ENCODE data around the gene SGMS1. TPM values are rescaled to one million over a fixed set of nuclear protein-coding genes. Genes with fewer than 3 reads are reported as not detected.

SGMS1 gene
- total RNA-seq, 1 donor from 2014 or later, result 27.5 TPM

DNA sequence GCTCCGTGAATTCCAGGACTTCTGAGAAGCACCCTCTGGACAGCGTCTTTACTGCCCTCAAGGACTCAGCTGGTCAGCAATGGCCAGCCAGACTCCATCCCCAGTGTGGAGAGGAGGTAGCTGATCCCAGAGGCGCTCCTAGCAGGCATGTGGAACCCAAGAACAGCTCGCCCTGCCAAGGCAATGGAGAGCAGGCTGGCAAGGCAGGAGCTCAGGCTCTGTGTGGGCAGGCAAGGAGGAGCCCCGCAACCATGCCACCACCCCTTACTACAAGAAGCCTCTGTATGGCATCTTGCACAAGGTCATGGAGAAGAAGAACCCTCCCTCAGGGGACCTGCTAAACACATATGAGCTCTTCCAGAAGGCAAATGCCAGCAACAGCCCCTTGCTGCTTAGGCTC, 34.4 kb upstream of the SGMS1 start:
- intact Hi-C loops (cut with micrococcal nuclease), result no loop called here
- ATAC-seq (ENCODE audit: low read depth) (no peak), DNase-seq (no peak)
- Mint-ChIP-seq H3K27me3 (no peaks in the 10 kb centered on the region), H3K4me1 (peaks cover 13% of the 10 kb centered on the region), H3K36me3 (ENCODE audit: low read depth) (no peaks in the 10 kb centered on the region), H3K9me3 (no peaks in the 10 kb centered on the region), H3K27ac (no peak overlapping the region), H3K4me3 (no peak overlapping the region)
- POLR2A ChIA-PET, result no interaction called here
- TF ChIP-seq, protein P1, sequence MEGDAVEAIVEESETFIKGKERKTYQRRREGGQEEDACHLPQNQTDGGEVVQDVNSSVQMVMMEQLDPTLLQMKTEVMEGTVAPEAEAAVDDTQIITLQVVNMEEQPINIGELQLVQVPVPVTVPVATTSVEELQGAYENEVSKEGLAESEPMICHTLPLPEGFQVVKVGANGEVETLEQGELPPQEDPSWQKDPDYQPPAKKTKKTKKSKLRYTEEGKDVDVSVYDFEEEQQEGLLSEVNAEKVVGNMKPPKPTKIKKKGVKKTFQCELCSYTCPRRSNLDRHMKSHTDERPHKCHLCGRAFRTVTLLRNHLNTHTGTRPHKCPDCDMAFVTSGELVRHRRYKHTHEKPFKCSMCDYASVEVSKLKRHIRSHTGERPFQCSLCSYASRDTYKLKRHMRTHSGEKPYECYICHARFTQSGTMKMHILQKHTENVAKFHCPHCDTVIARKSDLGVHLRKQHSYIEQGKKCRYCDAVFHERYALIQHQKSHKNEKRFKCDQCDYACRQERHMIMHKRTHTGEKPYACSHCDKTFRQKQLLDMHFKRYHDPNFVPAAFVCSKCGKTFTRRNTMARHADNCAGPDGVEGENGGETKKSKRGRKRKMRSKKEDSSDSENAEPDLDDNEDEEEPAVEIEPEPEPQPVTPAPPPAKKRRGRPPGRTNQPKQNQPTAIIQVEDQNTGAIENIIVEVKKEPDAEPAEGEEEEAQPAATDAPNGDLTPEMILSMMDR (IDR thresholded peaks at IDR 0.05), result no peak
- CTCF ChIA-PET, result no interaction called here

DNA sequence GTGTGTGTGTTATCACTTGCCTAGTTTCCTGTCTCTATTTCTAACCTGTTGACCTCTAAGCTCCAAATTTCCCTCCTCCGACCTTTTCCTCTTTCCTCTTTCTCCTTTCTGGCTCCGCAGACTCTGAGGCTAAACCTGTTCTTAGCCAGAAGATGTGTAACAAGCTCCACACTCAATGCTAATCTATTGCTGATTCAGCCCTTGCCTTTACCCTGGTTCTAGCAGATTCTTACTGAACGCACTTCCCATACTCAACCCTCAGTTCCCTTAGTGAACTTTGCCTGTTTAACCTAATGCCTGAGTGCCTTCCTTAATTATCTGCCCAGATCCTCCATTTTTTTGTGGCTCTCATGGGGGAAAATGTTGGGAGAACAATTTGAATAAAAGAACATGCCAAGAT, 30.0 kb upstream of the SGMS1 start:
- Mint-ChIP-seq H3K4me1 (peaks cover 24% of the 10 kb centered on the region), H3K4me3 (no peak overlapping the region), H3K9me3 (no peaks in the 10 kb centered on the region), H3K27ac (no peak overlapping the region), H3K36me3 (ENCODE audit: low read depth) (no peaks in the 10 kb centered on the region), H3K27me3 (no peaks in the 10 kb centered on the region)
- ChIA-PET CTCF (interaction anchor here (0.8 to 1.4 kb wide), 4 partner anchors 10 to 378 kb away, joined by 3 to 5 read pairs (median 4); no protein-coding TSS in a partner anchor), POLR2A (interaction anchor here (0.9 kb wide), 1 partner anchor 29 kb away, joined by 5 read pairs; no protein-coding TSS in a partner anchor)
- DNase-seq, result no peak
- TF ChIP-seq, protein P1 (IDR thresholded peaks at IDR 0.05), result no peak
- intact Hi-C loops (cut with micrococcal nuclease), result loop anchor here (1.0 to 2.0 kb wide), 2 partner anchors 17 to 92 kb away; no protein-coding TSS in a partner anchor
- no peak for ATAC-seq (ENCODE audit: low read depth)

- no peak overlapping the region for H3K27ac Mint-ChIP-seq
- no peaks in the 10 kb centered on the region for H3K36me3 Mint-ChIP-seq (ENCODE audit: low read depth)
- ATAC-seq (ENCODE audit: low read depth), result peak; percentile 27
- TF ChIP-seq, protein P1 (IDR thresholded peaks at IDR 0.05), result no peak
- ChIA-PET CTCF (interaction anchor here (0.8 to 1.4 kb wide), 3 partner anchors 9 to 378 kb away, joined by 3 to 5 read pairs (median 4); no protein-coding TSS in a partner anchor), POLR2A (interaction anchor here (0.9 kb wide), 1 partner anchor 28 kb away, joined by 5 read pairs; no protein-coding TSS in a partner anchor)
- H3K4me1 Mint-ChIP-seq, result peaks cover 31% of the 10 kb centered on the region
- no peaks in the 10 kb centered on the region for H3K27me3 Mint-ChIP-seq
- intact Hi-C loops (cut with micrococcal nuclease), result loop anchor here (1.0 to 2.0 kb wide), 2 partner anchors 16 to 92 kb away; no protein-coding TSS in a partner anchor
- H3K4me3 Mint-ChIP-seq, result no peak overlapping the region
- H3K9me3 Mint-ChIP-seq, result no peaks in the 10 kb centered on the region
- no peak for DNase-seq
These were observed 29.4 kb upstream of the SGMS1 start for GRCh38 chr10:50653142-50653541.

DNA sequence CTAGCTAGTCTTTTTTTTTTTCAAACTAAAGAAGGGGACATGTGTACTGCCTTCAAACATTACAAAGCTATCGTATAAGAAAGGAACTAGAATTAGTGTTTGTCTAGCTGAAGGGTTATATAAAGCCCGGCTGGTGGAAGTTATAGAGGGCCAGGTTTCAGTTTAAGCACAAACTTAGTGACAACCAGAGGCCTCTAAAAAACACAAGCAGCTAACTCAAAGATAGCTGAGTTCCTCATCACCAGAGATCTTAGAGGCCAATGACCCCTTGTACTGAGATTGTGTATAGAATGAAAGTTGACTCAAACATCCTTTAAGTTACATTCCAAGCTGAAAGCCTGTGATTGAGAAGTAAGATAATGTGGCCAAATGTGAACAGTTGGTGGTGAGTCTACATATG, 28.1 kb upstream of the SGMS1 start:
- POLR2A ChIA-PET, result interaction anchor here (0.7 to 1.4 kb wide), 2 partner anchors 27 to 30 kb away, joined by 3 to 7 read pairs; no protein-coding TSS in a partner anchor
- no peak for DNase-seq
- no peaks in the 10 kb centered on the region for H3K27me3 Mint-ChIP-seq
- no peak for ATAC-seq (ENCODE audit: low read depth)
- no peaks in the 10 kb centered on the region for H3K36me3 Mint-ChIP-seq (ENCODE audit: low read depth)
- TF ChIP-seq, protein P1 (IDR thresholded peaks at IDR 0.05), result no peak
- H3K4me3 Mint-ChIP-seq, result no peak overlapping the region
- CTCF ChIA-PET, result interaction anchor here (1.4 to 1.7 kb wide), 2 partner anchors 13 to 30 kb away, joined by 3 to 5 read pairs; no protein-coding TSS in a partner anchor
- peaks cover 39% of the 10 kb centered on the region for H3K4me1 Mint-ChIP-seq
- no peak overlapping the region for H3K27ac Mint-ChIP-seq
- no peaks in the 10 kb centered on the region for H3K9me3 Mint-ChIP-seq
- intact Hi-C loops (cut with micrococcal nuclease), result loop anchor here (2.0 kb wide), 1 partner anchor 15 kb away; no protein-coding TSS in a partner anchor

DNA sequence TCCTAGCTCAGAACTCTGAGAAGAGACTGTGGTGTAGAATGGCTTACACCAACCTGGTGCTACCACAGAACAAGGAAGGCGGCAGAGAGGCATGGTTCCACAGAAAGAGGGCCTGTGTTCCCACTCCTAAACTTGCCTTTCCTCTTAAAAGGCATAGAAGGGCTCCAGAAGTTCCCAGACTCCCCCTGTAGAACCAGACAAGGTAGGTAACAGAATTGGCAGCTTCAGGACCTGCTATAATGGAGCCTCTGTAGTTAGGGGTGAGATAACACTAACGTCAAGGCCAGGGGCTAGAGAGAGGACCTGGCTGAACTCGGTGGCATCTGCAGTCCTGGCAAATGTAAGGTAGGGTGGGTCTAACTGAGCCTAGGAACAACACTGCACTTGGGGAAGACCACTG, 26.7 kb upstream of the SGMS1 start:
- TF ChIP-seq, protein P1 (IDR thresholded peaks at IDR 0.05), result no peak
- ChIA-PET POLR2A (interaction anchor here (1.4 kb wide), 1 partner anchor 26 kb away, joined by 7 read pairs; no protein-coding TSS in a partner anchor), CTCF (no interaction called here)
- ATAC-seq (ENCODE audit: low read depth) (no peak), DNase-seq (no peak)
- no peak overlapping the region for H3K27ac Mint-ChIP-seq
- H3K27me3 Mint-ChIP-seq, result no peaks in the 10 kb centered on the region
- H3K4me3 Mint-ChIP-seq, result no peak overlapping the region
- H3K9me3 Mint-ChIP-seq, result no peaks in the 10 kb centered on the region
- intact Hi-C loops (cut with micrococcal nuclease), result no loop called here
- peaks cover 43% of the 10 kb centered on the region for H3K4me1 Mint-ChIP-seq
- no peaks in the 10 kb centered on the region for H3K36me3 Mint-ChIP-seq (ENCODE audit: low read depth)

All from activated B cell treated with CpG ODN at 0.5 μM for 24 hours (primary cell).